SU-DHL-6 (cell line): ENCODE measurements around the gene EIF4A2.

Experiments used
- H2AFZ ChIP-seq: fragments of 200-600 bp; sonication (generic); 2 replicates; pipeline ENCODE4 v1.6.1; 2014; ENCODE audit warnings: low read depth, mild to moderate bottlenecking, moderate library complexity, mixed read lengths, antibody characterized with exemption, low read length; ENCODE audit not compliant: severe bottlenecking
- H3F3A ChIP-seq: fragments of 200-600 bp; shearing (Covaris generic); 2 replicates; pipeline ENCODE4 v1.6.0; 2016; ENCODE audit warnings: antibody characterized with exemption, mild to moderate bottlenecking; ENCODE audit not compliant: insufficient read depth
- H3K27ac ChIP-seq: fragments of 200-600 bp; sonication (generic); 2 replicates; pipeline ENCODE4 v1.5.1; 2016; ENCODE audit warnings: low read depth, mild to moderate bottlenecking, low read length, moderate library complexity, mixed read lengths
- H3K27me3 ChIP-seq: fragments of 200-600 bp; sonication (generic), shearing (Covaris generic); 2 replicates; pipeline ENCODE4 v1.6.0; 2014; ENCODE audit warnings: mild to moderate bottlenecking, low read length
- H3K36me3 ChIP-seq: fragments of 200-600 bp; sonication (generic); 2 replicates; pipeline ENCODE4 v1.6.1; 2014; ENCODE audit warnings: mild to moderate bottlenecking, low read length, mixed read lengths
- H3K4me2 ChIP-seq: fragments of 300-600, 200-600 bp; shearing (Covaris generic), sonication (generic); 2 replicates; pipeline ENCODE4 v1.6.0; 2014; ENCODE audit warnings: low read length, low read depth, mild to moderate bottlenecking; ENCODE audit not compliant: poor library complexity, severe bottlenecking
- H3K4me3 ChIP-seq: fragments of 200-600 bp; sonication (generic); 2 replicates; pipeline ENCODE4 v1.5.1; 2014; ENCODE audit warnings: antibody characterized with exemption, low read length, mild to moderate bottlenecking, mixed read lengths; ENCODE audit not compliant: insufficient read depth, poor library complexity, severe bottlenecking
- H3K79me2 ChIP-seq: fragments of 200-600 bp; sonication (generic); 2 replicates; pipeline ENCODE4 v1.6.1; 2014; ENCODE audit warnings: mild to moderate bottlenecking, low read length, moderate library complexity; ENCODE audit not compliant: insufficient read depth
- H3K9ac ChIP-seq: fragments of 200-600 bp; sonication (generic); 2 replicates; pipeline ENCODE4 v1.7.0; 2014; ENCODE audit warnings: mild to moderate bottlenecking, low read length
- H3K9me2 ChIP-seq: fragments of 200-600 bp; sonication (generic); replicated peaks from 2 replicates; pipeline ENCODE4 v1.6.1; 2014; ENCODE audit warnings: low read length; ENCODE audit not compliant: insufficient read depth
- H3K9me3 ChIP-seq: fragments of 200-600 bp; sonication (generic); 2 replicates; pipeline ENCODE4 v1.6.1; 2014; ENCODE audit warnings: low read length, mixed read lengths; ENCODE audit not compliant: insufficient read depth
- H4K20me1 ChIP-seq: fragments of 200-600 bp; sonication (generic); 2 replicates; pipeline ENCODE4 v1.6.1; 2014; ENCODE audit warnings: low read depth, mild to moderate bottlenecking, antibody characterized with exemption, low read length, moderate library complexity, mixed read lengths
- EZH2phosphoT487 ChIP-seq: fragments of 200-600 bp; sonication (generic), shearing (Covaris generic); conservative IDR thresholded peaks from 2 replicates; pipeline ENCODE4 v1.6.1; 2018; ENCODE audit warnings: mild to moderate bottlenecking, antibody characterized with exemption, low read length, moderate library complexity, mixed read lengths
- TF ChIP-seq, protein P1 (sequence below): fragments of 200-600 bp; sonication (generic); IDR thresholded peaks from one replicate; pipeline ENCODE4 v1.5.1; 2017; ENCODE audit warnings: antibody characterized with exemption, mild to moderate bottlenecking, low read length, moderate library complexity; ENCODE audit not compliant: insufficient read depth, poor library complexity, severe bottlenecking

The EIF4A2 gene

DNA sequence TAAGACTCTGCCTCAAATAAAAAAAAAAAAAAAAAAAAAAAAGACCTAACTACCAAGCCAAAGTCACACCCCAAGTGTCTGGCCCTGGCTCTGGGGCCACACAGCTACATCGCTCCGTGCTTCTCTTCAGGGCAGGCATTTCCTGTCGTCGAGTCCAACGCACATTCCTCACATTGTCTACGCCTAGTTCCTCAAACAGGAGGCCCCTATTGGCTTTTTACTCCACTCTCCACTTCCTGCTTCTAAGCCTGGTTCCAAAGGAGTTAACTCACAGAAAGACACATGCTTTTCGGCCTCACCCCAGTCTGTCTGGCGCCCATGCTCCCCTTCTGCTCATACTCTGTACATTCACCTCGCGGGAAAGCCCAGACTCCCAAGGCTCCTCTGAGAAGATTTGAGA, 37.4 kb upstream of the EIF4A2 start:
- Histone ChIP-seq H3K9me2 (no peaks in the 10 kb centered on the region), H3K4me3 (no peak overlapping the region), H3K36me3 (no peaks in the 10 kb centered on the region), H3K79me2 (no peaks in the 10 kb centered on the region), H3K4me2 (no peak overlapping the region), H3K27me3 (no peaks in the 10 kb centered on the region), H4K20me1 (no peaks in the 10 kb centered on the region), H3K9me3 (no peaks in the 10 kb centered on the region), H3F3A (no peaks in the 10 kb centered on the region), H2AFZ (no peak overlapping the region), H3K9ac (no peak overlapping the region), H3K27ac (no peak overlapping the region)
- TF ChIP-seq, protein P1, sequence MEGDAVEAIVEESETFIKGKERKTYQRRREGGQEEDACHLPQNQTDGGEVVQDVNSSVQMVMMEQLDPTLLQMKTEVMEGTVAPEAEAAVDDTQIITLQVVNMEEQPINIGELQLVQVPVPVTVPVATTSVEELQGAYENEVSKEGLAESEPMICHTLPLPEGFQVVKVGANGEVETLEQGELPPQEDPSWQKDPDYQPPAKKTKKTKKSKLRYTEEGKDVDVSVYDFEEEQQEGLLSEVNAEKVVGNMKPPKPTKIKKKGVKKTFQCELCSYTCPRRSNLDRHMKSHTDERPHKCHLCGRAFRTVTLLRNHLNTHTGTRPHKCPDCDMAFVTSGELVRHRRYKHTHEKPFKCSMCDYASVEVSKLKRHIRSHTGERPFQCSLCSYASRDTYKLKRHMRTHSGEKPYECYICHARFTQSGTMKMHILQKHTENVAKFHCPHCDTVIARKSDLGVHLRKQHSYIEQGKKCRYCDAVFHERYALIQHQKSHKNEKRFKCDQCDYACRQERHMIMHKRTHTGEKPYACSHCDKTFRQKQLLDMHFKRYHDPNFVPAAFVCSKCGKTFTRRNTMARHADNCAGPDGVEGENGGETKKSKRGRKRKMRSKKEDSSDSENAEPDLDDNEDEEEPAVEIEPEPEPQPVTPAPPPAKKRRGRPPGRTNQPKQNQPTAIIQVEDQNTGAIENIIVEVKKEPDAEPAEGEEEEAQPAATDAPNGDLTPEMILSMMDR = no peak
- no peak for TF ChIP-seq EZH2phosphoT487

DNA sequence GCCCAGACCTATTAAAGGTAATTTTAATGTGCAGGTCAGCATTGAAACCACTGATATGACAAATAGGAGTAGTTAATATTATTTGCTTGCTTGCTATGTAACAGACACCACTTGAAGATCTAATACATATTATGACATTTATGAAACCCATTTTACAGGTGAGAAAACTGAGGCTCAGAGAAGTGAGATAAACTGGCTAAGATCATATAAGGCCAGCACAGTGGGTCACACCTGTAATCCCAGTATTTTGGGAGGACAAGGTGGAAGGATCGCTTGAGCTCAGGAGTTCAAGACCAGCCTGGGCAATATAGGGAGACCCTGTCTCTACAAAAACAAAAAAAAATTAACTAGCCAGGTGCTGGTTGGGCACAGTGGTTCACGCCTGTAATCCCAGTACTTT, 33.1 kb upstream of the EIF4A2 start:
- Histone ChIP-seq H3K9me2 (no peaks in the 10 kb centered on the region), H3K36me3 (no peaks in the 10 kb centered on the region), H3K79me2 (no peaks in the 10 kb centered on the region), H3K4me2 (no peak overlapping the region), H3K27ac (no peak overlapping the region), H4K20me1 (no peaks in the 10 kb centered on the region), H3K4me3 (no peak overlapping the region), H3F3A (no peaks in the 10 kb centered on the region), H2AFZ (no peak overlapping the region), H3K27me3 (no peaks in the 10 kb centered on the region), H3K9ac (no peak overlapping the region), H3K9me3 (no peaks in the 10 kb centered on the region)
- TF ChIP-seq, protein P1 = no peak

DNA sequence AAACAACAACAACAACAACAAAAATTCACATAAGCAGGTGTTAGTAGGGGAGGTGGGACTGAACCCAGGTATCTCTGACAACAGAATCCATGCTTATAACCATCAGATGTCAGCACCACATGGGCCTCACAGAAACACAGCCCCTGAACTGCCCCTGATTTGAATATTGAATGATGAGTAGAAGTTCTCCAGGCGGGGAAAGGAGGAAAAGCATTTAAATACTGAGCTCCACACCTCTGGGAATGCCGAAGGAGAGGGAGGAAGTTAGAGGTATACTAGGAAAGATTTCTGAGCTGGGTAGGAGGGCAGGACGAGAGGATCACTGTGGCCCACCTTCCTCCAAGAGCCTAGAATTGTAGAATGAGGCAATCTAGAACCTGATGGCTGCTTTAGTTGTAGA, 31.9 kb upstream of the EIF4A2 start:
- Histone ChIP-seq H3K79me2 (no peaks in the 10 kb centered on the region), H3K9ac (no peak overlapping the region), H3K9me2 (no peaks in the 10 kb centered on the region), H3K4me3 (no peak overlapping the region), H3K27me3 (no peaks in the 10 kb centered on the region), H3K9me3 (no peaks in the 10 kb centered on the region), H3K27ac (no peak overlapping the region), H2AFZ (no peak overlapping the region), H3F3A (no peaks in the 10 kb centered on the region), H3K4me2 (no peak overlapping the region), H3K36me3 (no peaks in the 10 kb centered on the region), H4K20me1 (no peaks in the 10 kb centered on the region)
- no peak for TF ChIP-seq EZH2phosphoT487
- TF ChIP-seq, protein P1 = no peak

DNA sequence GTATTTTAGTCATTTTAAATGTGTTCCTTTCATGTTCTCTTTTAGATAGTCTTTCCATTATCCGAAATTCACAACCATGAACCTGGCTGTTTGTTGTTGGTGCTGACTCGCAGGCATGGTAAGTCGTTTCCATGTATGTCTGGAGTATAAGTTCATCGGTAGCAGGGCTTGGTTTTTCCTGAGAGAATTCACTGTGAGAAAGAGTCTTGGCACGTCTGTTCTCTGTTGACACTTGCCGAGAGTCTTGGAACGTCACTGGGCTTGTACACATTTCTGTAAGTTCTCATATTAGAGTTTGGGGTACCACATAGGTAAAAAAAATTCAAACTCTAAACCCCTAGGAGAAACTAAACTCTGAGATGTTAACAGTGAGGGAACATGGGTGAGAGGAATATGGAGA, 29.4 kb upstream of the EIF4A2 start:
- Histone ChIP-seq H3K27ac (no peak overlapping the region), H3K79me2 (no peaks in the 10 kb centered on the region), H3F3A (no peaks in the 10 kb centered on the region), H3K4me2 (no peak overlapping the region), H2AFZ (no peak overlapping the region), H3K9me2 (no peaks in the 10 kb centered on the region), H3K27me3 (no peaks in the 10 kb centered on the region), H3K9ac (no peak overlapping the region), H3K36me3 (no peaks in the 10 kb centered on the region), H3K9me3 (no peaks in the 10 kb centered on the region), H4K20me1 (no peaks in the 10 kb centered on the region), H3K4me3 (no peak overlapping the region)
- TF ChIP-seq, protein P1 = no peak
- no peak for TF ChIP-seq EZH2phosphoT487
